ENCODE measurements around the gene PPM1L. TPM values are rescaled to one million over a fixed set of nuclear protein-coding genes. Genes with fewer than 3 reads are reported as not detected.

Gene PPM1L
- polyA plus RNA-seq, 1 donor (not counting 4 experiments of a cell fraction or from before 2014, with no cell fraction given), result 0.58 TPM

- no peaks in the 10 kb centered on the region for H3K9me1 ChIP-seq (ENCODE audit: control insufficient read depth, extremely low read depth, insufficient read depth, low read length)
- no peak overlapping the region for H3K27ac ChIP-seq (ENCODE audit: control insufficient read depth, insufficient read depth, low read length)
- H2AFZ ChIP-seq (ENCODE audit: control insufficient read depth, low read length), result no peak overlapping the region
- no peaks in the 10 kb centered on the region for H3K79me2 ChIP-seq (ENCODE audit: control insufficient read depth, insufficient read depth, low read length)
- TF ChIP-seq EZH2 (IDR thresholded peaks at IDR 0.05; ENCODE audit: low read length) (no peak), CTCF (optimal IDR thresholded peaks at IDR 0.05 in 1 of 3, IDR thresholded peaks at IDR 0.05 in 1 of 3, conservative IDR thresholded peaks at IDR 0.05 in 1 of 3; ENCODE audit: extremely low read depth in 1 of 3, insufficient read depth in 2 of 3, low read length in 3 of 3) (no peak)
- H3K27me3 ChIP-seq (ENCODE audit: control insufficient read depth, extremely low read depth, insufficient read depth, low read length), result no peaks in the 10 kb centered on the region
- no peak for FAIRE-seq
- no peaks in the 10 kb centered on the region for H3K36me3 ChIP-seq (ENCODE audit: control insufficient read depth in 2 of 2, extremely low read depth in 1 of 2, insufficient read depth in 2 of 2, low read length in 2 of 2)
- no peak overlapping the region for H3K9ac ChIP-seq (ENCODE audit: control insufficient read depth, extremely low read depth, insufficient read depth, low read length)
- no peaks in the 10 kb centered on the region for H3K4me1 ChIP-seq (ENCODE audit: control insufficient read depth, extremely low read depth, insufficient read depth, low read length)
- no peak overlapping the region for H3K4me3 ChIP-seq (ENCODE audit: control insufficient read depth in 2 of 3, extremely low read depth in 1 of 3, insufficient read depth in 2 of 3, low read depth in 1 of 3, low read length in 3 of 3)
- no peak overlapping the region for H3K4me2 ChIP-seq (ENCODE audit: control insufficient read depth, extremely low read depth, insufficient read depth, low read depth, low read length)
- dilution Hi-C loops (cut with MboI; ENCODE audit: extremely low pct_ligation_motif_present, low sequenced_read_pairs), result no loop called here
- no peak for DNase-seq (ENCODE audit: low read depth, low spot score)
- H3K9me3 ChIP-seq (ENCODE audit: control insufficient read depth, low read depth, low read length), result no peaks in the 10 kb centered on the region
- no peaks in the 10 kb centered on the region for H4K20me1 ChIP-seq (ENCODE audit: control insufficient read depth, extremely low read depth, insufficient read depth, low read length)
These were observed 64.0 kb downstream of the PPM1L start for GRCh38 chr3:160820022-160820421.

GRCh38 chr3:160820430-160820829 lies 64.4 kb downstream of the PPM1L start:
- H3K9ac ChIP-seq (ENCODE audit: control insufficient read depth, extremely low read depth, insufficient read depth, low read length), result no peak overlapping the region
- H2AFZ ChIP-seq (ENCODE audit: control insufficient read depth, low read length), result no peak overlapping the region
- H3K9me3 ChIP-seq (ENCODE audit: control insufficient read depth, low read depth, low read length), result no peaks in the 10 kb centered on the region
- no peaks in the 10 kb centered on the region for H3K79me2 ChIP-seq (ENCODE audit: control insufficient read depth, insufficient read depth, low read length)
- no peak overlapping the region for H3K27ac ChIP-seq (ENCODE audit: control insufficient read depth, insufficient read depth, low read length)
- H3K4me1 ChIP-seq (ENCODE audit: control insufficient read depth, extremely low read depth, insufficient read depth, low read length), result no peaks in the 10 kb centered on the region
- H3K9me1 ChIP-seq (ENCODE audit: control insufficient read depth, extremely low read depth, insufficient read depth, low read length), result no peaks in the 10 kb centered on the region
- dilution Hi-C loops (cut with MboI; ENCODE audit: extremely low pct_ligation_motif_present, low sequenced_read_pairs), result no loop called here
- H3K27me3 ChIP-seq (ENCODE audit: control insufficient read depth, extremely low read depth, insufficient read depth, low read length), result no peaks in the 10 kb centered on the region
- no peak for DNase-seq (ENCODE audit: low read depth, low spot score)
- TF ChIP-seq EZH2 (IDR thresholded peaks at IDR 0.05; ENCODE audit: low read length), result no peak
- TF ChIP-seq CTCF (optimal IDR thresholded peaks at IDR 0.05 in 1 of 3, IDR thresholded peaks at IDR 0.05 in 1 of 3, conservative IDR thresholded peaks at IDR 0.05 in 1 of 3; ENCODE audit: extremely low read depth in 1 of 3, insufficient read depth in 2 of 3, low read length in 3 of 3), result no peak
- no peaks in the 10 kb centered on the region for H3K36me3 ChIP-seq (ENCODE audit: control insufficient read depth in 2 of 2, extremely low read depth in 1 of 2, insufficient read depth in 2 of 2, low read length in 2 of 2)
- H3K4me3 ChIP-seq (ENCODE audit: control insufficient read depth in 2 of 3, extremely low read depth in 1 of 3, insufficient read depth in 2 of 3, low read depth in 1 of 3, low read length in 3 of 3), result no peak overlapping the region
- FAIRE-seq, result no peak
- H4K20me1 ChIP-seq (ENCODE audit: control insufficient read depth, extremely low read depth, insufficient read depth, low read length), result no peaks in the 10 kb centered on the region
- H3K4me2 ChIP-seq (ENCODE audit: control insufficient read depth, extremely low read depth, insufficient read depth, low read depth, low read length), result no peak overlapping the region

Measured in keratinocyte (primary cell).